Neural progenitor cell (in vitro differentiated cells): Measurements from ENCODE around the gene NFASC. TPM values are rescaled to one million over a fixed set of nuclear protein-coding genes. Genes with fewer than 3 reads are reported as not detected.

Experiments used
- DNase-seq: peaks from one replicate; pipeline ENCODE4 v3.0.0-alpha.2; 2016; ENCODE audit warnings: low spot score
- H2AFZ ChIP-seq: fragments of 200-600 bp; sonication (generic); replicated peaks from 2 replicates; pipeline ENCODE4 v1.6.1; 2016; ENCODE audit warnings: antibody characterized with exemption
- H3F3A ChIP-seq: fragments of 200-600 bp; sonication (generic); 2 replicates; pipeline ENCODE4 v1.6.1; 2016; ENCODE audit warnings: antibody characterized with exemption, low read depth
- H3K27ac ChIP-seq: fragments of 200-600 bp; sonication (generic); 2 replicates; pipeline ENCODE4 v1.5.1; 2016; ENCODE audit warnings: mild to moderate bottlenecking
- H3K27me3 ChIP-seq: fragments of 200-600 bp; sonication (generic); 2 replicates; pipeline ENCODE4 v1.6.1; 2016; ENCODE audit warnings: mild to moderate bottlenecking, moderate library complexity
- H3K36me3 ChIP-seq: fragments of 200-600 bp; sonication (generic); 2 replicates; pipeline ENCODE4 v1.5.1; 2016
- H3K4me1 ChIP-seq: fragments of 200-600 bp; sonication (generic); 2 replicates; pipeline ENCODE4 v1.6.1; 2016; ENCODE audit warnings: mixed run types
- H3K4me2 ChIP-seq: fragments of 200-600 bp; sonication (generic); 2 replicates; pipeline ENCODE4 v1.6.1; 2016
- H3K4me3 ChIP-seq: fragments of 200-600 bp; sonication (generic); 2 replicates; pipeline ENCODE4 v1.5.1; 2016
- H3K79me2 ChIP-seq: fragments of 200-600 bp; sonication (generic); 2 replicates; pipeline ENCODE4 v1.6.1; 2016; ENCODE audit warnings: low read depth
- H3K9ac ChIP-seq: fragments of 200-600 bp; sonication (generic); 2 replicates; pipeline ENCODE4 v1.6.1; 2016
- H3K9me3 ChIP-seq: fragments of 200-600 bp; sonication (generic); 2 replicates; pipeline ENCODE4 v1.5.1; 2016; ENCODE audit warnings: low read depth
- H4K20me1 ChIP-seq: fragments of 200-600 bp; sonication (generic); 2 replicates; pipeline ENCODE4 v1.6.1; 2016; ENCODE audit warnings: low read depth
- H3K27ac Mint-ChIP-seq: 3 replicates; pipeline ENCODE4 v1.8.0; 2021; ENCODE audit warnings: mixed read lengths
- H3K27me3 Mint-ChIP-seq: 2 replicates; pipeline ENCODE4 v1.8.0; 2022; ENCODE audit warnings: low read depth, mild to moderate bottlenecking, inconsistent platforms, moderate library complexity, mixed read lengths; ENCODE audit not compliant: insufficient read depth
- H3K36me3 Mint-ChIP-seq: 3 replicates; pipeline ENCODE4 v1.8.0; 2021; ENCODE audit warnings: mixed read lengths
- H3K4me1 Mint-ChIP-seq: 3 replicates; pipeline ENCODE4 v1.8.0; 2021; ENCODE audit warnings: mixed read lengths
- H3K4me3 Mint-ChIP-seq: 3 replicates; pipeline ENCODE4 v1.8.0; 2021; ENCODE audit warnings: mild to moderate bottlenecking, moderate library complexity, mixed read lengths
- H3K9me3 Mint-ChIP-seq: 3 replicates; pipeline ENCODE4 v1.8.0; 2020; ENCODE audit warnings: mixed read lengths
- EZH2 ChIP-seq: fragments of 200-600 bp; sonication (generic); IDR thresholded peaks from 2 replicates; pipeline ENCODE4 v1.6.1; 2017; ENCODE audit warnings: antibody characterized with exemption, mild to moderate bottlenecking, moderate library complexity
- EZH2phosphoT487 ChIP-seq: fragments of 200-600 bp; sonication (generic); IDR thresholded peaks from 2 replicates; pipeline ENCODE4 v1.6.1; 2017; ENCODE audit warnings: antibody characterized with exemption
- total RNA-seq: library from RNA; depleted of rRNA; stranded (reverse); fragments of >200 nt; gene quantifications from 2 replicates; pipeline ENCODE4 v1.2.3, GENCODE V29; 2015; ENCODE audit warnings: low replicate concordance
- TF ChIP-seq, protein P1 (sequence below): fragments of 200-600 bp; sonication (generic); IDR thresholded peaks from 2 replicates; pipeline ENCODE4 v1.5.1; 2017; ENCODE audit warnings: antibody characterized with exemption, mild to moderate bottlenecking

Gene NFASC
- total RNA-seq, 1 donor from 2014 or later = 2.5 TPM

DNA sequence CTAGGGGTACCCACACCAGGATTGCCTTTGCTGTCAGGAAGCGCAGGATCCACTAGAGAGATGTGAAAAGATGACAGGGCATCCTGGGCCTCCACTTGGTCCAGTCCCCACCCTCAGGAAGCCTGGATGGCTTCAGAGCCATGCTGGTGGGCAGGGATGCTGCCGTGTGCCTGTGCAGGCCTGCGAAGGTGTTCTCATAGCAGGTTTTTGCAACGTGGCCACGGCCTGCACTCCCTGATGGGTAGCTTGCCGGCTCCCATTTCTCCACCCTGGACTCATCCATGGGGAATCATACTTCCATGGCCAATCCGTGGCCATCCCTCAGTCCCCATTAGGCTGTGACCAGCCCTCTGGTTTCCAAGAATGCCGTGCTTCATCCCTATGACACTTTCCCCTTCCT is 138.2 kb downstream of the NFASC start:
- TF ChIP-seq EZH2phosphoT487 (no peak), EZH2 (no peak)
- TF ChIP-seq, protein P1, sequence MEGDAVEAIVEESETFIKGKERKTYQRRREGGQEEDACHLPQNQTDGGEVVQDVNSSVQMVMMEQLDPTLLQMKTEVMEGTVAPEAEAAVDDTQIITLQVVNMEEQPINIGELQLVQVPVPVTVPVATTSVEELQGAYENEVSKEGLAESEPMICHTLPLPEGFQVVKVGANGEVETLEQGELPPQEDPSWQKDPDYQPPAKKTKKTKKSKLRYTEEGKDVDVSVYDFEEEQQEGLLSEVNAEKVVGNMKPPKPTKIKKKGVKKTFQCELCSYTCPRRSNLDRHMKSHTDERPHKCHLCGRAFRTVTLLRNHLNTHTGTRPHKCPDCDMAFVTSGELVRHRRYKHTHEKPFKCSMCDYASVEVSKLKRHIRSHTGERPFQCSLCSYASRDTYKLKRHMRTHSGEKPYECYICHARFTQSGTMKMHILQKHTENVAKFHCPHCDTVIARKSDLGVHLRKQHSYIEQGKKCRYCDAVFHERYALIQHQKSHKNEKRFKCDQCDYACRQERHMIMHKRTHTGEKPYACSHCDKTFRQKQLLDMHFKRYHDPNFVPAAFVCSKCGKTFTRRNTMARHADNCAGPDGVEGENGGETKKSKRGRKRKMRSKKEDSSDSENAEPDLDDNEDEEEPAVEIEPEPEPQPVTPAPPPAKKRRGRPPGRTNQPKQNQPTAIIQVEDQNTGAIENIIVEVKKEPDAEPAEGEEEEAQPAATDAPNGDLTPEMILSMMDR = no peak
- H3K79me2 ChIP-seq = no peaks in the 10 kb centered on the region
- H2AFZ ChIP-seq = no peak overlapping the region
- no peaks in the 10 kb centered on the region for H3K36me3 ChIP-seq
- peaks cover 30% of the 10 kb centered on the region for H3K27me3 ChIP-seq
- Mint-ChIP-seq H3K27me3 (peaks cover 20% of the 10 kb centered on the region), H3K4me3 (no peak overlapping the region), H3K36me3 (no peaks in the 10 kb centered on the region), H3K9me3 (peaks cover 2% of the 10 kb centered on the region), H3K27ac (no peak overlapping the region), H3K4me1 (peaks cover 47% of the 10 kb centered on the region)
- H3K4me2 ChIP-seq = no peak overlapping the region
- peaks cover 18% of the 10 kb centered on the region for H3K4me1 ChIP-seq
- DNase-seq = no peak
- H3F3A ChIP-seq = peaks cover 25% of the 10 kb centered on the region
- no peak overlapping the region for H3K9ac ChIP-seq
- peaks cover under 1% of the 10 kb centered on the region for H4K20me1 ChIP-seq
- no peak overlapping the region for H3K4me3 ChIP-seq
- H3K9me3 ChIP-seq = no peaks in the 10 kb centered on the region
- H3K27ac ChIP-seq = no peak overlapping the region

DNA sequence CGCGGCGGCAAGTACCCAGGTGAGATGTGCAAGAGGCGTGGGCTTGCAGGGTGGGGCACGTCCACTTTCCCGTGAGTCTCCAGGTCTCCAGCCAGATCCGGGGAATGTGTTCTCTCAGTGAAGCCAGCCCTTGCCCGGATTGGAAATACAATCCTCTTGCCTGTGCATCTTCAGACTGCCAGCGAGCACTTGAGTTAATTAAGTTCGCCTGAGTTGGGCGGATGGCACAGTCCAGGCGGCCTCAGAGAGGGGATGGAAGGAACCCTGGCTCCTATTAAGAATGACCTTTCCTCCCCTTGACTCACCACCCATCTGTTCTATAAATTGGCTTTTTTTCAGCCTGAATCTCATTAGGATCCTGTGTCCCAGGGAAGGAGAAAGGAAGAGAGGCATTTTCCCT is 139.0 kb downstream of the NFASC start:
- H3K4me3 Mint-ChIP-seq = no peak overlapping the region
- peaks cover 2% of the 10 kb centered on the region for H3K9me3 Mint-ChIP-seq
- Histone ChIP-seq H3K4me1 (peaks cover 25% of the 10 kb centered on the region), H3F3A (peaks cover 28% of the 10 kb centered on the region), H3K4me3 (no peak overlapping the region), H2AFZ (no peak overlapping the region), H3K9me3 (no peaks in the 10 kb centered on the region), H3K27me3 (peaks cover 22% of the 10 kb centered on the region), H3K9ac (no peak overlapping the region), H3K4me2 (no peak overlapping the region), H4K20me1 (no peaks in the 10 kb centered on the region), H3K79me2 (no peaks in the 10 kb centered on the region), H3K36me3 (no peaks in the 10 kb centered on the region), H3K27ac (no peak overlapping the region)
- peak overlapping the region; percentile 18 for H3K27ac Mint-ChIP-seq
- TF ChIP-seq, protein P1 = no peak
- TF ChIP-seq EZH2 = no peak
- TF ChIP-seq EZH2phosphoT487 = no peak
- H3K4me1 Mint-ChIP-seq = peaks cover 50% of the 10 kb centered on the region
- H3K36me3 Mint-ChIP-seq = no peaks in the 10 kb centered on the region
- H3K27me3 Mint-ChIP-seq = peaks cover 20% of the 10 kb centered on the region
- no peak for DNase-seq

GRCh38 chr1:205012391-205013140 is 141.9 kb downstream of the NFASC start:
- Histone ChIP-seq H3F3A (peaks cover 29% of the 10 kb centered on the region), H3K4me2 (no peak overlapping the region), H3K36me3 (no peaks in the 10 kb centered on the region), H4K20me1 (no peaks in the 10 kb centered on the region), H3K9me3 (no peaks in the 10 kb centered on the region), H3K4me1 (peaks cover 29% of the 10 kb centered on the region), H3K79me2 (no peaks in the 10 kb centered on the region), H3K27ac (no peak overlapping the region), H3K4me3 (no peak overlapping the region), H3K27me3 (no peaks in the 10 kb centered on the region), H2AFZ (no peak overlapping the region), H3K9ac (no peak overlapping the region)
- Mint-ChIP-seq H3K27me3 (peaks cover 14% of the 10 kb centered on the region), H3K27ac (peak overlapping the region; percentile 78), H3K36me3 (no peaks in the 10 kb centered on the region), H3K9me3 (peaks cover under 1% of the 10 kb centered on the region), H3K4me3 (no peak overlapping the region), H3K4me1 (peaks cover 53% of the 10 kb centered on the region)
- no peak for DNase-seq
- no peak for TF ChIP-seq EZH2phosphoT487
- no peak for TF ChIP-seq EZH2
- TF ChIP-seq, protein P1 = no peak
